CD4-positive, alpha-beta T cell treated with Interleukin-6 for 4 hours (primary cell): ENCODE measurements around the gene ZRANB1.
A peak's percentile ranks its signal among the peaks of the same experiment; 100 is the strongest.
"Not testable (repeated sequence)": the region's sequence is repeated elsewhere in the genome, so short reads cannot be mapped to it uniquely, and the experiment has no call there.

ENCODE experiments used
- DNase-seq: peaks from one replicate; pipeline ENCODE4 v3.0.0-alpha.2; 2020; ENCODE audit warnings: mixed read lengths

ZRANB1 gene

DNA sequence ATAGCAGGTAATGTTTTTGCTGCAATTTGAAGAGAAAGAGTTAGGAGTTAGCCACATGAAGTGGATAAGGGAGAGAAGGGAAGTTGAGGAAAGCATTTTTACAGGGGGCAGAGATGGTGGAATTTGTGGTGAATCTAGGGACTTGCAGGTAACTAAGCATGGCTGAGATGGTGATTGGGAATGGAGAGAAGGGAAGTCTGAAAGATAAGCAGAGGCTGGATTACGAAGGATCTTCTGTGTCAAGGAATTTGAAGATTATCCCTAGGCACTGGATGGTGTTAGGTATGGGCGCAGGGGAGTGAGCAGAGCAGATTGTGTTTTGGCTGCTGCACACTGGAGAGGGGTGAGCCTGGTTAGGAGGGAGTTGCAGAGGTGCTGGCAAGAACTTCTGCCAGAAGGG, 25.3 kb downstream of the ZRANB1 start:
- no peak for DNase-seq

DNA sequence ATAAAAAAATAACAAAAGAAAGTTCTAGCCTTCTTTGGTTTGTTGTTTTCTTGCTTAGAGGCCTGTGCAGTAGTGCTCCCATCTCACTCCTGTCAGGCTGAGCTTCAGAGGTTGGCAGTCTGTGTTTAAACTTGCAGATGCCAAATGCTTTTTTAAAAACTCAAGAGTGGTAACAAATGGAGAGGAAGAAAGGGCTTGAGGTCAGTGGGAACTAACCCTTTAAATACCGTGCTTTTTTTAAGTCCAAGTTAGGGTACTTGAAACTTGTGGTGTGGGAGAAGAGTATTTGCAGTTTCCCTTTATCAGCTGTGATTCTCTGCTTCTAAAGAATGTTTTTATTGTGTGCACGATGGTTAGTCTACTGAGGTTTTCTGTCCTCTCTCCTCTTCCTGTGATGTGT, 29.4 kb downstream of the ZRANB1 start:
- no peak for DNase-seq

DNA sequence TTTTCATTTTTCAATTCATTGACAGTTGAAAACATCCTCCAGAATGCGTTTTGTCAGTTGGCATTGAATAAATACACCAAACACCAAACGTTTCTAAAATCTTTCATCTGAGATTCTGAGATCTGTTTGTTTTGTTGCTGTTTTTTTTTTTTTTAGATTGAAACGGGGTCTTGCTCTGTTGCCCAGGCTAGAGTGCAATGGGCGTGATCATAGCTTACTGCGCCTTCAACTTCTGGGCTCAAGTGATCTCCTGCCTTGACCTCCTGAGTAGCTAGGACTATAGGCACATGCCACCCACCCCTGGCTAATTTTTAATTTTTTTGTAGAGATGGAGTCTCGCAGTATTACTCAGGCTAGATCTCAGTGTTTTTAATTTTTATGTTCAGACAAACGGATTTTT, 30.7 kb downstream of the ZRANB1 start:
- no peak for DNase-seq

DNA sequence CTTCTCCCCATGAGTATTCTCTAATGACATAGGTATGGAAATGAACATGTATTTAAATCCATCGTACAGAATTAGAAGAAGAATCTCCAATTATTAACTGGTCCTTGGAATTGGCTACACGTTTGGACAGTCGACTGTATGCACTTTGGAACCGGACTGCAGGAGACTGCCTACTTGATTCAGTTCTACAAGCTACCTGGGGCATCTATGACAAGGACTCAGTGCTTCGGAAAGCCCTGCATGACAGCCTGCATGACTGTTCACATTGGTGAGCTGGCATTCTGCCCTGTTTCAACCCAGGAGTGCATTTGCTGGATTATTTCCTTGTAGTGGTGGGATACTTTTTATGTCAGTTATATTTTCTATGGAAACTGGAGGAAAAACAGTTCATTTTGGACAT, 32.2 kb downstream of the ZRANB1 start:
- no peak for DNase-seq

DNA sequence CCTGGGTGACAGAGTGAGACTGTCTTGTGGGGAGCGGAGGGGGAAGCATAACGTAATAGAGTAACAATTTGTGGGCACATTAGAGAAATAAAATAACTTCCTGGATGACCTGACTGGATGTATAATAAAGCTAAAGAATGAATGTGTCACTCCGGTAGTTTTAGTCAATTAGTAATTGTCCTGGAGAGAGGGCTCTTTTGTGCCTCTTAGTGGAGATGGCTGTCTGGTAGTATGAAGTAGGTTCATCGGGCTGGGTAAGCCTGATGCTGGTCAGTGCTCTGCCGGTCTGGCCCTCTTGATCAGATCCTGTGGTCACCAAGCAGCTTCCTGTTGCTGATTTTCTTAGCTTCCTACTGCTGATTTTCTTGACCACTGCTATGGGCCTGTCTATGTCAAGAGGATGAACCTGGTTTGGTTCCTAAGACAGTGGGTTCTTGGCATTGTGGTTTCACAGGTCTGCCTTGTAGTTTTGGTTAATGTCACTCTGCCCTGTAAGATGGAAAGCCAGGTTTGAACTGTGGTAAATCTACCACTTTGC, 34.1 kb downstream of the ZRANB1 start:
- no peak for DNase-seq

DNA sequence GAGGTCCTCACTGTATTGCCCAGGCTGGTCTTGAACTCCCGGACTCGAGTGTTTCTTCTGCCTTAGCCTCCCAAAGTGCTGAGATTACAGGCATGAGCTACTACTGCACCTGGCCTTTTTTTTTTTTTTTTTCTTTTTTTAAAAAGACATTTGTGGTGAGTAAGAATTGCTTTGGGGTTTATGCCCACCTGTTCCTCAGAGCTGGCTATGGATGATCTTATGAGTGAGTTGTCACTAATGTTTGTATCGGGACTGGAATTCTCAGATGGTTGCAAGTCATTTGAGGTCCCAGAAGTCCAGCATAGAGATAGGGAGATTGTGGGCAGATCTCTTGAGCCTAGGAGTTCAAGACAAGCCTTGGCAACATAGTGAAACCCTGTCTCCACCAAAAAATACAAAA, 35.2 kb downstream of the ZRANB1 start:
- DNase-seq: no peak

DNA sequence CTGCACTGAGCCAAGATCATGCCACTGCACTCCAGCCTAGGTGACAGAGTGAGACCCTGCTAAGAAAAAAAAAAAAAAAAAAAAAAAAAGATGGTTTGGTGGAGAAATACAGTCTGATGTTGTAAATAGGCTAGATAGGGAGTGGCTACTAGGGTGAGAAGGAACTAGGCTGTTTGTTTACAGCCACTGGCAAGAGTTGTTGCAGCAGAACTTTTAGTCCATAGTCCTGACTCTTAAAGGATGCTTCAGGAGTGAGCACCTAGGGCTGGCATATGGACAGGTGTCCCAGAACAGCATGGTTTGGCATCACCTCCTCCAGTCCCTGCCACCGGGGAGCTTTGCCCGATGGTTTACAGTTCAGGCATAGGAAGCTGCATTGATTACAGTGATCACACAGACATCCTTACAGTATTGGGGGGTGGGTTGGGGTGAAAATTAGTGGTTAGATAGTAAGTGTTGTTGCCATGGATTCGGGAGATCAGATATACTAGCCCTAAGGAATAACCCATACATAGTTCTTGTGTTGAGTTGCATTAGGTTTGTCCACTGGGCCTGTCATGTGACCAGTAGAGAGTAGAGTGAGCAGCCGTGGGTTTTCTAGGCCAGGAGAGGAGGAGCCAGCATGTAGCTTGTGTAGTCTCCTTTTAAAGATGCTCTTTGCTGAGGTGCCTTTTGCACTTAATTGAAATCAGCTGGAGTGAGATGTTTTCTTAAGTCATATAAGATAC, 35.9 kb downstream of the ZRANB1 start:
- DNase-seq: no peak

DNA sequence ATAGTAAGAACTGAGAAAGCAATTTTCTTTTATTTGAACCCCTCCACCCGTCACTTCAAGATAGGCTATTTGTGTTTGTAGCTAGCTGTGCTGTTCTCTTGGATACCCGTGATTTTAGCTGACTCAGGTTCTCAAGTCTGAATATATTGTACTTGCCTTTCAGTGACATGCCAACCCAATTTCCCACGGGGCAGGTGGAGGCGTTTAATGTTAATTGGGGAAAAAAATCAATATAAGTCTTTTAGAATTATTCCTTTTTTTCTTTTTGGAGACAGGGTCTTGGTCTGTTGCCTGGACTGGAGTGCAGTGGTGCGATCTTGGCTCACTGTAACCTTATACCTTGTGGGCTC, 36.4 kb downstream of the ZRANB1 start:
- no peak for DNase-seq

DNA sequence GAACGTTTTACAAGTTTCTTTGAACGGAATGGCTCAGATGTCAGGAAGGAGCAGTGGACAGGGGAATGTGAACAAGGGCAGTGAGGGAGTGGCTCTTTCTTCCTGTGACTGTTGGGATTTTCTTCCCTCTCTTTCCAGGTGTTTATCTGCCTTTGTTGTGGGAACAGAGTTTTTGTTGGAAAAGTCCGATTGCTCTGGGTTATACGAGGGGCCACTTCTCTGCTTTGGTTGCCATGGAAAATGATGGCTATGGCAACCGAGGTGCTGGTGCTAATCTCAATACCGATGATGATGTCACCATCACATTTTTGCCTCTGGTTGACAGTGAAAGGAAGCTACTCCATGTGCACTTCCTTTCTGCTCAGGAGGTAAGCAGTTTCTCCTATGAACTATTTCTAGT, 41.4 kb downstream of the ZRANB1 start:
- DNase-seq: no peak

DNA sequence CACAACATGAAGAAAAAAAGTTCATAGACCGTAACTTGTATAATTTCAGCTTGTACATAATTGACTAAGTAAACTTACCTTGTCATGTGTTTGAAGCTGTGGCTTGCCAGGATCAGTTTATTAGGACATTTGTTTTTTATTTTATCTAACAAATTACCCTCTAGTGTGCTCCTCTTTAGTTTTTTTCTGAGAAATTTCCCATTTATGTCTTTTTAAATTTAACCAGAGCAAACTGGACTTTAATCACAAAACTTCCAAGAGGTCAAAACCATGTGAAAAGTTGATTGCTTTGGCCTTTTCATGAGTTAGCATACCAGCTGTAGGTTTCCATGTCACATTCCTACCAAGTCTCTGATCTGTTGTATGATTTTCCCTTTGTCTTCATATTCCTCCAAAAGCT, 42.5 kb downstream of the ZRANB1 start:
- no peak for DNase-seq

DNA sequence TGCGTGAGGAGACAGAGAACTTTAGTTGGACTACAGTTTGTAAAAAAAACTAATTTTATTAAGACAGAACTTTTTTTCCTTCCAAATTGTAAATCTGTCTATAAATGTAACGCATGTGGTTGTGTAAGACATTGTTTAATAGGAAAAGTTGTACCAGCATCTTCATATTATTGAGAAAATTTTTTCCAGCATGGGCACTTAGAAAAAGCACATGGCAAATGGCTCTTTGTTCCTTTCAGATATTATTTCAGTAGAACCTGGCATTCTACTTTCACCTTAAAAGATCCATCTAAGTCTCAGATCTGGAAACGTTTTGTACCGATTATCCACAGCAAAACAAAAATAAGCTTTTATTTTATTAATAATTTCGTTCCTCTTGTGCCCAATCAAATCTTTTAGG, 43.2 kb downstream of the ZRANB1 start:
- DNase-seq: no peak

DNA sequence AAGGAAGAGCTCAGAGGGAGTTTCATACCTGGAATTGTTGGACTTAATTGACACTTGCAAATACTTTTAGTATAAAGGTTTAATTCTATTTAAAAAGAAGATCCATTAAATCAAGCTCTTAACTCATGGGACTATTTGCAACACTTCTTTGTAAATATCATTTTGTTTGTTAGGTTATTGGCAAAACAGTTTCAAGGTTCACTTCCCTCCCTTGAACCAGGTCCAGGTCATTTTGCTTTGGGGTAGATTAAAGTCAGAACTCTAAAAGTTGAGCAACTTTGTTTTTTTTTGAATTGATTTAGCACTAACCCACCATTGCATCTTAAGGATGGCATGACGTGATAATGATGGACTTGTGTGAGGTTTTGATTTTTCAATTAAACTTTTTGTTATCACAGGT, 45.9 kb downstream of the ZRANB1 start:
- no peak for DNase-seq

DNA sequence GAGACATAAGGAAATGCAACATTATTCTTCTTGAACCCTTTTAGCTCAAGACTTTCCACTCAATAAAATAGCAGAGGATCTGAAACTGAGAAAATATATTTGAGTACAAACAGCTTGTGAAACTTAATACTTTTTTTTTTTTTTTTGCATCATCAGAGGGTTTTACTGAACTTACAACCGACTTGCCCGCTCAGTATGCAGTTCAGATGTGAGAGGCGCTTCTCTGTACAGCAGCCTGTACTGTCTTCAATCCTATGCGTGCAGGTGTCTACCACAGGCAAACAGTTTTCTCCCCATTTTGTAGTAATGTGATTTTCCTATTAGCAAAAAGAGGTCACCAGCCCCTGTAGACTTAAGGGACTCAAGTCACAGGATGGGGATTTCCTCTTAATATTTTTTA, 46.8 kb downstream of the ZRANB1 start:
- not testable (repeated sequence) for DNase-seq

DNA sequence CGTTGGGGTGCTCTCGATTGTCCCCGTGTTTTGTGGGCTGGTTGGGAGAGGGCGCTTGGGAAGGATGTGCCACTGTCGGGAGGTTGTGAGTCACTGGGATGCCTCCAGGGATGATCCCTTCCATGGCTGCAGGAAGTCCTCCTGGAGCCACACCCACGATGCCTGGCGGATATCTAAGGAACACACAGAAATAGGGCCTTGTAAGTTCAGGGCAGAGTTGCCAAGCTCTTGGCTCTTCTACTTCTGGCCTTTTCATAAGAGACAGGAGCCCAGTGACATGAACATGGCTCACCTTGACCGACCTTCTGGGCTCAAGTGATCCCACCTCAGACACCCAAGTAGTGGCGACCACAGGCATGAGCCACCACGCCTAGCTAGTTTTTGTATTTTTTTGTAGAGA, 47.6 kb downstream of the ZRANB1 start:
- no peak for DNase-seq

DNA sequence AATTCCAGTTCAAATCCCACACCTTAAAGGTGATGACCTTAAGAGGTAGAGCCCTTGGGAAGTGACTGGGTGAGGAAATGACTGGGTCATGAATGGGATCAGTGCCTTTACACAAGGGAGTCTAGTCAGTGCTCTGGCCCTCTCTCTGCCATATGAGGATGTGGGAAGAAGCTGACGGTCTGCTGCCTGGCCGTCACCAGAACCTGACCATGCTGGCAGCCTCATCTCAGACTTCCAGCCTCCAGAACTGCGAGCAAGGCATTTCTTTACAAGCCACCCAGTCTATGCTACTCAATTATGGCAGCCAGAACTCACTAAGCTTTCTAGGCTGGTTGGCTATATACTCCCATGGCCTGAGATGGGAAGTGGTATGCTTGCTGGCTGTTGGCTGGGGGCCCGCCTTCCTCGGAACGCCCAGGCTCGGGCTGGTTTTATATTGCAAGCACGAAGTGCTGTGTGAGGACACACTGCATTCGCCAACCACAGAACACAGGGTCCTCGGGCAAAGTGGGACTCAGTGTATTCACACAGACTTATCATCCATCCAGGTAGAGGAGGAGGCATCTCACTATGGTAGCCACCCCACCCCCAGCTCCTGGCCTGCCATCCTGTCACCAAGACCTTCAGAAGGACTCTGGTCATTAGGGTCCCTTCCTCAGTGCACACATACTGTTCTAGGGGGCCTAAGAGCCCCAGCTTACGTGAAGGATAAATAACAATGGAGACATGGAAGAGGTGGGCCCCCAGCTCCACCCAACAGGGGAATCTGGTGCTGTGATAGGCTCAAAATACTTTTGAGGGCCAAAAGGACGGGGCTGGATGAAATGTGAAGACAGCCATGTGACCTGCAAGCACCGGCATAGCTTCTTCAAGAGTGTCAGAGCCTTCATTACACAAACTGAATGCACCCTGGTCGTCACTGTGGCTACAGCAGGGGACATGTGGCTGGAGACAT, 49.0 kb downstream of the ZRANB1 start:
- DNase-seq: no peak

DNA sequence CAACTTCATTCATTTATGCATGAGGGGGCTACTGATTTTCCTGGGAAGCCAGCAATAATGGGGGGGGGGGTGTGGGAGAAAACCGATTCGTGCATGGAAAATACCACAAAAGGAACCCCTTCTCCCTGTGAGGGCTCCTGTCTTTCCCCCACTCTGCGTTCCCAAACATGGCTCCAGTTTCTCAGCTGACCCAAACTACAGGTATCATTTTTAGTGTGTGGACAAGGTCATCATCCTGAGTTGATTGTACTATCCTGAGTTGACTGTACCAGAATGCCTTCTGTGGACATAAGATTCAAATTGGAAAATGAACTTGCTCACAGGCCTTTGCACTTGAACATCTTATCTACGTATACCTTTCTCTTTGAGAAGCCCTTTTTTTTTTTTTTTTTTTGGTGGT, 49.9 kb downstream of the ZRANB1 start:
- no peak for DNase-seq

DNA sequence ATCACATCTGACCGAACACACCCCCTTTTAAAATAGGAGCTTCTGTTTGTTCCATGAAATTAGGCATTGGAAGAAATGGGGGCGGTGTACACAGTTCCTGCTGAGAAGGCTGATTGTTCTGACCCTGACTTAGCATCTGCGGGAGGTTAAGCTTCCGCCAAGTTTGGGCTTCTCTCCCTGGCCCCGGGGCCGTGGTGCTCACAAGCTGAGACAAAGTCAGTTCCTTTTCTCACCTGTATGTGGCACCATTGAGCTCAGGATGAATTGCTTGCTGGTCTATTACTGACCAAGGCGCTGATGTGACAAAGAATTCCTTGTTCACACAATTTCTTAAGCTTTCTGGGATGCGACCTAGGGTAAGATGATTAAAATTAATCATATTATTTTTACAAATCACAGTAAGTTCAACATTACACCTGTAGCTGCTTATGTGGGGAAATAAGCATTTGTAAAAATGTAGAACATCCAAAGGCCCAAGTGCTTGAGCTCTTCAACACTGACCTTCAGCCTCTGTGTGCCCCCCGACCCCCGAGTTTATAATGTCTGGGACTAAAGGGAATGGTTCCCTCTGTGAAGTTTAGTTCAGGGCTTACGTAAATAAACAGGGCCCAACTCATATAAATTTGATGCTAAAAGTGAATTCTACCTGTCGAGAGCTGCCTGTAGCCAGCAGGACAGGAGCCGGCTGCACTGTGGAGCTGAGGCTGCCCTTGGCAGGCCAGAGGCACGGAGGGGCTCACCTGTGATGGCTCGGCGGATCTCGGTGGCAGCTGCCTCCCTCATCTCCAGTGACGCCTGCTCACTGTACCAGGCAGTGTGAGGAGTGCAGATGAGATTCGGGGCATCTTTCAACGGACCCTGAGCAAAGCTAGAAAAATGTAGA, 50.8 kb downstream of the ZRANB1 start:
- peak; percentile 24 for DNase-seq

DNA sequence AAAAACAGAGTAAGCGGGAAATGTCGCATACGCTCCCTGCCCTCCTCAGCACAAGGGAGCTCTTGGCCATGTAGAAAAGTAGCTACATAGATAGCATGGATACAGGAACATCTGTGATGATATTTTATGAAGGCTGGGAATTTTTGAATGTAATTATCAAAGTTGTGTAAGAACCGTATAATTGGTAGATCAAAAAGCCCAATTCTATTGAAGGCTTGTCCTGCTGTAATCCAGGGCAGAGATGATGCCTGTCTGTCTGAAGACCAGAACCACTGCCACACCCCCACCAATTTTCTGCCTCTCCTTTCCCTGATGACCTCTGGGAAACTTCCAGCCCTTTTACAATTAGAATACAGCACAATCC, 51.4 kb downstream of the ZRANB1 start:
- no peak for DNase-seq

DNA sequence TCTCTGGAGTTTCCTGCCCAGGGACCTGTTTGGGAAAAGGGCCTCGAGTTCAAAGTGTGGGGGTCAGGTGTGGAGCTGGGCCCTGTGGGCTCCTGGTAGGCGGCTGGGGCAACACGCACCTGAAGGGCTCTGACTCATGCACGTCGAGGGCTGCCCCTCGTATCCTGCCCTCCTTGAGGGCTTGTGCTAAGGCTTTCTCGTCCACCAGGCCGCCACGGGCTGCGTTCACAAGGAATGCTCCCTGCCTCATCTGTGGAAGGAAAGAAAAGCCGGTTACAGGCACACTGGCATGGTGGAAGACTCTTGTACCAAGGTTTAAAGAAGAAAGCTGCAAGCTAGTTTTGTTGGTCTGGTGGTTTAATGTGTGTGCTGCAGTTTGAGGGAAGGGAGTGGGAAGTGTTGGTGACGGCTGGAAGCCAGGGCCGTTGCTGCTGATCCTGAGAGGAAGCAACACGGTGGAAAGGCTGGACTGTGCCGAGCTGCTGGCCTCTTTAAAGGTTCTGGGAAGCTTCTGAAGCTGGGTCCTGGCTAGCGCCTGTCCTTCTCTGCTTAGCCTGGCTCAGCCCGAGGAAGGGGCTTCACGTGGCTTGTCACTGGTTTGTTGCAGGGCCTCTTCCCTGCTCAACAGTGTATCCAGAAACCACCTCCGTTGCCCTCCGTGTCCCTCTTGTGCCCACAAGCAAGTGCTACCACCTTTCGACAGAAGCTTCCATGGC, 52.0 kb downstream of the ZRANB1 start:
- DNase-seq: no peak

DNA sequence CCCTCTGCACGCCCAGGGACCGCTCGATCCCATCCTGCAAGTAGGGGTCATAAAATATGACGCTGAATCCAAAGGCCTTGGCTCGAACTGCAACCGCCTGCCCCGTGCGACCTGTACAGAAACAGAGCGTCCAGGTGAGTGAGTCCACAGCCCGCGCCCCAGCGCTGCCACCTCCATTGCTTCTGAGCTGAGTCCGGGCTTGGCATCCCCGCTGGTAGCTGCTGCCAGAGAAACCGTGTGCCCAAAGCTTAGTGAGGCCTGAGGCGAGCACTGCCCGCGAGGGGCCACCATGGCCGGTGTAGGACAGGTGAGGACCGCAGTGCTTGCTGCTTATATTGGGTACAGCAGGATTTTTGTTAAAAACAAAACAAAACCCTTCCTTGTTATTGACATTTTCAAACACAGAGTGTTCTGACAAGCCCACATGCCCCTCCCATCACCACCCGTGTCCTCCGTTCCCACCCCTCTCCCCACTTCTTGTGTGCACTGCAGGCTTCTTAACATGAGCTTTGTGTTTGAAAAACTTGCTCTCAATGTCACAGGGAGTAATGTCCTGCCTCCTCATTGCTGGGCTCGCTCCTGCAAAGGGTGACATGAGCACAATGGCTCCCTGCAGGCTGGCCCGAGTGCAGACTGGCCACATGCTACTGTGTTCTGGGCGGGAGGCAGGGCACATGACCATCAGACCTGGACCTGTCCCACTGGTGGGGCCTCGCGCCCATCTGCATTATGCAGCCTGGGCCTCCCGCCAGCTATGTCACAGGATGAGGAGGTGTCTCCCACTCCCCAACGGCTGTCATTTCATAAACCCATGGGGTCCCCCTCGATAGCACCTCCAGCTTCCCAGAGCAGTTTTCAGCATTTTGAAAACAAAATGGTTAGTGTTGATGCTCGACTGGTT, 52.9 kb downstream of the ZRANB1 start:
- DNase-seq: no peak

DNA sequence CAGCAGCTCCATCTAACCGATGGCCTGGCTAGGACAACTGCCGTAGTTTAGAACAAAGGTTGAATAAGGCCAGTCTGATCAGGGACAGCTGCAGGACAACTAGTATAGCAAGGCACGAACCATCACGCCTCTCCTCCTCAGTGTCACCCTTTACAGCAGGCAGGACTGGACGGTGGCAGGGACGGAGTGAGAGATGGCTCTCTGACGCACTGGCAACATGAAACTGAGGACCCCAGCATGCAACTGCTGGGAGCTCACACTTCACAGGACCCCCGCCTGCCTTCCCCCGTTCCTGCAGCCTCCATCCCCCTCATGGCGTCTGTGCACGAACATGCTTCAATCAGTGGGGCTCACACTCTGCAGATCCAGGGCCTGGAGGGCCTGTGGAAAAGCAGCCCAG, 53.7 kb downstream of the ZRANB1 start:
- no peak for DNase-seq
